HG03442 (cell line): Measurements from ENCODE around the gene INSL3.
"Not testable (repeated sequence)": the region's sequence is repeated elsewhere in the genome, so short reads cannot be mapped to it uniquely, and the experiment has no call there.

Source experiments
- ATAC-seq: cut with Tn5 transposase; IDR thresholded peaks from one replicate; pipeline ENCODE4 v1.9.1; 2021; ENCODE audit warnings: mild to moderate bottlenecking, moderate library complexity; ENCODE audit not compliant: unreplicated experiment

The INSL3 gene

GRCh38 chr19:17826508-17827056 is 5.3 kb upstream of the INSL3 start:
- ATAC-seq = no peak

GRCh38 chr19:17824339-17824738 is 3.0 kb upstream of the INSL3 start:
- no peak for ATAC-seq

DNA sequence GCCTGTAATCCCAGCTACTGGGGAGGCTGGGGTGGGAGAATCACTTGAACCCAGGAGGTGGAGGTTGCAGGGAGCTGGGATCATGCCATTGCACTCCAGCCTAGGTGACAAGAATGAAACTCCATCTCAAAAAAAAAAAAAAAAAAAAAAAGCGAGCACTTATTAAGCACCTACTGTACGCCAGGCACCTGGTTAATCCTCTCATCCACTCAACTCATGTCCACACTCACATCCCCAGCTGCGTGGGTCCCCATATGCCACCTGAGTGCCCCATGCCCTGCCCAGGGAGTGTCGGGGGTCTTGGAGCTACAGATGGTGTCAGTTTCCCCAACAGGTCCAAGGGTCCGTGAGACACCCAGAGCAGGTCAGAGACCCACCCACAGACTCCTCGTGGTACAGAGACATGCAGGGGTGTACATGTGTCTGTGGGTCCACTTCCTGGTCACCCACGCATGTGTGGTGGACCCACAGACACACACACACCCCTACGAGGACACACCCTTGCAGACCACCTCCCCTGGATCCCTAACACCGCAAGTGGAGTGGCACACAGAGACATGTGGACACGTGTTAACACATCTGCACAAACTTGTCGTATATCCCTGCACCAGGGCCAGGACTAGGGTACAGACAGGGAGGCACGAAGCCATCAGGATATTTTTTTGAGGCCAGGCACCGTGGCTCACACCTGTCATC is 3.5 kb downstream of the INSL3 start:
- no peak for ATAC-seq

GRCh38 chr19:17812099-17812498 is 9.2 kb downstream of the INSL3 start:
- no peak for ATAC-seq

DNA sequence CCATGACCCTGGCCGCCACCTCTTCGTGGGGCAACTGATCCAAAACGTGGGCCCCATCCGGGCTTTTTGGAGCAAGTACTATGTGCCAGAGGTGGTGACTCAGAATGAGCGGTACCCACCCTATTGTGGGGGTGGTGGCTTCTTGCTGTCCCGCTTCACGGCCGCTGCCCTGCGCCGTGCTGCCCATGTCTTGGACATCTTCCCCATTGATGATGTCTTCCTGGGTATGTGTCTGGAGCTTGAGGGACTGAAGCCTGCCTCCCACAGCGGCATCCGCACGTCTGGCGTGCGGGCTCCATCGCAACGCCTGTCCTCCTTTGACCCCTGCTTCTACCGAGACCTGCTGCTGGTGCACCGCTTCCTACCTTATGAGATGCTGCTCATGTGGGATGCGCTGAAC is 9.6 kb downstream of the INSL3 start:
- ATAC-seq = no peak

DNA sequence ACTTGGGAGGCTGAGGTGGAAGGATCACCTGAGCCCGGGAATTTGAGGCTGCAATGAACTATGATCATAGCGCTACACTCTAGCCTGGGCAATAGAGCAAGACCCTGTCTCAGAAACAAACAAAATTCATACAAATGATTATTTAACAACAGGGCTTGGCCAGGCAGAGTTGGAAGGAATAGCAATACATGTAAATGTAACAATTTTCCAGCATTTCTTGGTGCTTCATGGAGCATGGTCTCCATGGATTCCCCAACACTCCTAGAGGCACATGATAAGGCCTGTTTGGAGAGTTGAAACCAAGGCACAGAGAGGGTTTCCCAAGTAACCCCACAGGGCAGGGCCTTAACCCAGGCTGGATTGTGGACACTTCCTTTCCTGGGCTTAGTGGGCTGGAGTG is 10.2 kb downstream of the INSL3 start:
- ATAC-seq = no peak

DNA sequence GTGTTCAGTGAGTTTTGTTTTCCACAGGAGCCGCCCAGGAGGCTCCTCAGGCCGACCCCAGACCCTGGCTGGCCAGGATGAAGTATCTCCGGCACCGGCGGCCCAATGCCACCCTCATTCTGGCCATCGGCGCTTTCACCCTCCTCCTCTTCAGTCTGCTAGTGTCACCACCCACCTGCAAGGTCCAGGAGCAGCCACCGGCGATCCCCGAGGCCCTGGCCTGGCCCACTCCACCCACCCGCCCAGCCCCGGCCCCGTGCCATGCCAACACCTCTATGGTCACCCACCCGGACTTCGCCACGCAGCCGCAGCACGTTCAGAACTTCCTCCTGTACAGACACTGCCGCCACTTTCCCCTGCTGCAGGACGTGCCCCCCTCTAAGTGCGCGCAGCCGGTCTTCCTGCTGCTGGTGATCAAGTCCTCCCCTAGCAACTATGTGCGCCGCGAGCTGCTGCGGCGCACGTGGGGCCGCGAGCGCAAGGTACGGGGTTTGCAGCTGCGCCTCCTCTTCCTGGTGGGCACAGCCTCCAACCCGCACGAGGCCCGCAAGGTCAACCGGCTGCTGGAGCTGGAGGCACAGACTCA is 13.5 kb downstream of the INSL3 start:
- ATAC-seq = no peak

DNA sequence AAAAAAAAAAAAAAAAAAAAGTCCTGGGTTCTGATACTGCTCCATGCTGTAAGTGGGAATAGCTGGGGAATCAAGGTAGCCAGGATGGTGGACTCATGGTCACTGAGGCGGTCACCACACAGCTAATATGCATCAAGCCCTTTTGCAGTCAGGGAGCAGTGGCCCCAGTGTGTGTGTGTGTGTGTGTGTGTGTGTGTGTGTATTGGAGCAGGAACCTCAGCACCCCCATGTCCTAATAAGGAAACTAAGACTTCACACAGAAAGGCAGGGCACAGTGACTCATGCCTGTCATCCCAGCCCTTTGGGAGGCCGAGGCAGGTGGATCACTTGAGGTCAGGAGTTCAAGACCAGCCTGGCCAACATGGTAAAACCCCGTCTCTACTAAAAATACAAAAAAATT is 14.4 kb downstream of the INSL3 start:
- ATAC-seq = no peak

DNA sequence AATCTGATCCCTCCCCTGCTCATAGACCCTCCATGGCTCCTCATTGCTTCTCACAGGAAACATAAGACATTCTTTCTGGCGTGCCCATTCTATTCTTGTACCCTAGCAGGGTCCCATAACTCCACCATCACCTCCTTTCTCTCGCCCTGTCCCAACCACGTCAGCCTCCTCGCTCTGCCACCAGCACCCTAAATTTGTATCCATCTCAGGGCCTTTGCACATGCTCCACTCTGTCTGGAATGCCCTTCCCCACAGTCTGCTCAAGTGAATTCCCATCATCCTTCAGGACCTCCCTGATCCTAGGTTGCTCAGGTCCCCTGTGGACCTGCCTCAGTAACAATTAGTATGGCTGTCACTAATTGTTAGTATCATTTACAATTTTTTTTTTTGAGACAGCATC is 15.9 kb downstream of the INSL3 start:
- no peak for ATAC-seq

DNA sequence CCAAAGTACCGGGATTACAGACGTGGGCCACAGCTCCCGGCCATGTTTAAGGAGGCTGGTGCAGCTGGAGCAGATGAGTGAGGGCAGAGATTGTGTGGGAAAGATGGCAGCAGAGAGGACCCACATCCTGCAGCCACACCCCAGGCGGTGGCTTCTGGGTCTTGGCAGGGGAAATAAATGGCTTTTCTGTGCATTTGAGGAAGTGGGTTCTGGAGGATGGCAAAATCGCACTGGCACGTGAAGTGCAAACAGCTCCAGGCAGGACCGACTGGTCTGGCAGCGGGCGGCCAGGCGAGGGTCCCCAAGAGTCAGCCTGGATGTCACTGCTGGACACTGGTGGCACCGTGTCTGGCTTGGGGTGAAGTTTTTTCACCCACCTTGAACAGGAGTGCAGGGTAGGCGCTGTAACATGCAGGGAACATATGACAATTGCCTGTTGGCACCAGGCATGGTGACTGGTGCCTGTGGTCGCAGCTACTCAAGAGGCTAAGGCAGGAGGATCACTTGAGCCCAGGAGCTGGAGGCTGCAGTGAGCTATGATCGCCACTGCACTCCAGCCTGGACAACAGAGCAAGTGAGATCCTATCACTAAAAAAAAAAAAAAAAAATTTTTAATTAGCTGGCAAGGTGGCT is 17.9 kb downstream of the INSL3 start:
- ATAC-seq = no peak

GRCh38 chr19:17802137-17802858 is 19.0 kb downstream of the INSL3 start:
- no peak for ATAC-seq

DNA sequence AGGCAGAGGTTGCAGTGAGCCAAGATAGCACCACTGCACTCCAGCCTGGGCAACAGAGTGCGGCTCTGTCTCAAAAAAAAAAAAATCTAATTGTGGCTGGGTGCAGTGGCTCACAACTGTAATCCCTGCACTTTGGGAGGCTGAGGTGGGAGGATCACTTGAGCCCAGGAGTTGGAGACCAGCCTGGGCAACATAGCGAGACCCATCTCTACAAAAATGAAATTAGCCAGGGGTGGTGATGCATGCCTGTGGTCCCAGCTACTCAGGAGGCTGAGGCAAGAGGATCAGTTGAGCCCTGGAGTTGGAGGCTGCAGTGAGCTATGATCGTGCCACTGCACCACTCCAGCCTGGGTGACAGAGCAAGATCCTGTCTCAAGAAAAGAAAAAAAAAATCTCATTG is 22.7 kb downstream of the INSL3 start:
- ATAC-seq = not testable (repeated sequence)

- ATAC-seq = no peak
Observed at GRCh38 chr19:17797424-17798201, 23.7 kb downstream of the INSL3 start.

DNA sequence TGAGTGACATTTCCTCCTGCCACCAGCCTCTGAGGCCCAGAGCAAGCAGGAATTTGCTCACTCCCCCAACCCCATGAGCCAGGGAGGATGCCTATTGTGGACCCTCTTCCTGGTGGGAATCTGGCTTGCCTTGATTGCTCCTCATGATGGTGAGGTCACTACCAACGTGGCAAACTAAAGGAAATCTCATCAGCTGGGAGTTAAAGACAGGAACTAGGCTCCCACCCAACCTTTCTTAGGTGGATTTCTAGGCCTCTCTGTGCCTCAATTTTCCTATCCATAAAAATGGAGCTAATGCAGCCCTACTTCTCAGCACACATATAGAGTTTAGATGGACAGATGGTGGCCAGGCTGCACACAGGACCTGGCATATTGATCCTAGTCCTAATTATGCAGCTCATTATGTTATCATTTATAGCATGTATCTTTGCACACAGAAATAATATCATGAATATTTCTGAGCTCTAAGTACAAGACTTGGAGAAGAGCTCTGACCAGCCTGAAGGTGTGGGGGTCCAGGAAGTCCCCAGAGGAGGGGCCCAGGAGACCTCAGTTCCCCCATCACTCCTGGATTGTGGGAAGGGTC is 24.4 kb downstream of the INSL3 start:
- no peak for ATAC-seq

DNA sequence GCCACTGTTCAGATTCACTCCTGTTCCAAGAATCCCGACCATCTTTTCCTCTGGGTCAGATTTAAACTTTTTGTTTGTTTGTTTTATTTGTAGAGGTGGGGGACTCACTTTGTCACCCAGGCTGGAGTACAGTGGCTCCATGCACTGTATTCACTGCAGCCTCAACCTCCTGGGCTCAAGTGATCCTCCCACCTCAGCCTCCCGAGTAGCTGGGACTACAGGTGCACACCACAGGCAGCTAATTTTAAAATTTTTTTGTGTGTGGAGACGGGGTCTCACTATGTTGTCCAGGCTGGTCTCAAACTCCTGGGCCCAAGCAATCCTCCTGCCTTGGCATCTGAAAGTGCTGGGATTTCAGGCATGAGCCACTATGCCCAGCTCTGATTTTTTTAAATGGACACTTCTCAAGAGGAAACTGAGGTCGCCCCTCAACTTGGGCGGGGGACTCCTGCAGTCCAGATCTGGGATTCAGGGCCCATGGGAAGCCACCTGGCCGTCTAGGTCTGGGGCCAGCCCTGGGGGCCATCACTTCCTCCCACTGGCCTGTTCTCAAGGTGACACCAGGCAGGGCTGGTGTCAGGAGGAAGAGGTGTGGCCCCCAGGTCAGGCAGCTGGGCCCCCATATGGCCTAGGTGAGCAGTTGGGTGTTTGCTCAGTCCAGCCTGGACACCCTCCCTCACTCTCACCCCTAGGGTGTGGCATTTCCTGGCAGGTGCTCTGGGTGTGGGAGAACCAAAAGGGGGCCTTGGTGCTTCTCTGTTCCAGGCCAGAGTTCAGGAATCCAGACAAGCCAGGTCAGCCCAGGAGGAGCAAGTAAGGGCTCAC is 25.1 kb downstream of the INSL3 start:
- no peak for ATAC-seq

- no peak for ATAC-seq
Observed at GRCh38 chr19:17795495-17795856, 25.8 kb downstream of the INSL3 start.

DNA sequence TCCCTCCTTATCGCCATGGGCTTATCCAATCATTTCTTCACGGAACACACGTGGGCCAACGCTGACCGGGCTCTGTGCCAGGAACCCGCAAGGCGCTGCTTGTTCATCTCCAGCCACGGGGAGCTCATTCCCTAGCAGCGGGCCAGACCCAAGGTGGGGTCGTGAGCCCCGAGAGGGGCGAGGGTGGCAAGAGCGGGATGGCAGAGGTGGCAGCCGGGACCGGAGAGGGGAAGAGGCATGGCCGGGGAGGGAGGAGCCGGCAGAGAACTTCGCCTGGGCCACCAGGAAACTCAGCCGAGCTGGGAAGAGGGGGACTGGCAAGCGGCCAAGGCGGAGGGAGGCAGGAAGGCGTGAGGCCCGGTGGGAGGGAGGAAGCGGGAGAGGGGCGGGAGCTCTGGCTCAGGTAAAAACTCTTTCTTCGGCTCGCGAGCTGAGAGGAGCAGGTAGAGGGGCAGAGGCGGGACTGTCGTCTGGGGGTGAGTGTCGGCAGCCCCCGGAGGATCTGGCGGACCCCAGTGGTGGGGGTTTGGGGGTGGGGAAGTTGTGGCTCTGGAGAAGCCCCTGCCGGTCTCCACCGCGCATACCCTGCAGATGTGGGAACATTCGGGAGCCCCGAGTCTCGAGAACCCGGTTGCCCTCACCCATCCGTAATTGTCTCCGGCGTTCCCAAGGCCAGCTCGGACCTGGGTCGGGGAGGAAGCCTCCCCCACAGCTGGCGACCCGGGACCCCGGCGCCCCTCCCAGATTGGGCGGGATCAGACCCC is 26.4 kb downstream of the INSL3 start, which contains the start of gene B3GNT3:
Gene B3GNT3 (plus strand): TSS at position 408 of the 764 bp plus-strand sequence. CDS start 12,670 bp downstream, outside the sequence.
- no peak for ATAC-seq

DNA sequence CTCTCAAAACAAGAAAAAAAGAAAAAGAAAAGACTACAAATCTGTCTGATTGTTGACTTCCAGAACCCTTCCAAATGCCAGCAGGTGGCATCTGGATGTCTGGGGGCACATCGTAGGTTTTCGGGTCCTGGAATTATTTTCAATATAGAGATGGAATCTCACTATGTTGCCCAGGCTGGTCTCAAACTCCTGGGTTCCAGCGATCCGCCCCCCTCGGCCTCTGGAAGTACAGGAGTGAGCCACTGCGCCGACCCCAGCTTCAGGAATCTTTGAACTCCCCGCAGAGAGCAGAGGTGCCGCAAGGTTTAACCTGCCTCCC is 26.9 kb downstream of the INSL3 start:
- no peak for ATAC-seq
